Karpas-422 (cell line): ENCODE measurements around the gene UGT1A3. TPM values are rescaled to one million over a fixed set of nuclear protein-coding genes. Genes with fewer than 3 reads are reported as not detected.

Experiments
- DNase-seq: peaks from one replicate; pipeline ENCODE4 v3.0.0-alpha.2; 2015
- H2AFZ ChIP-seq: fragments of 200-600 bp; sonication (generic); 2 replicates; pipeline ENCODE4 v1.6.1; 2014; ENCODE audit warnings: antibody characterized with exemption, low read length, mixed read lengths
- H3K27ac ChIP-seq: fragments of 200-600 bp; sonication (generic); 2 replicates; pipeline ENCODE4 v1.5.1; 2014; ENCODE audit warnings: mild to moderate bottlenecking, low read length, moderate library complexity
- H3K27me3 ChIP-seq: fragments of 200-600 bp; sonication (generic); 2 replicates; pipeline ENCODE4 v1.6.1; 2014; ENCODE audit warnings: low read length, mixed read lengths
- H3K36me3 ChIP-seq: fragments of 200-600 bp; sonication (generic); 2 replicates; pipeline ENCODE4 v1.6.1; 2014; ENCODE audit warnings: low read length, mixed read lengths; ENCODE audit not compliant: insufficient read depth
- H3K4me1 ChIP-seq: fragments of 200-600 bp; sonication (generic); 2 replicates; pipeline ENCODE4 v1.6.1; 2014; ENCODE audit warnings: mild to moderate bottlenecking, low read length, mixed read lengths
- H3K4me2 ChIP-seq: fragments of 200-600 bp; sonication (generic); 2 replicates; pipeline ENCODE4 v1.6.1; 2014; ENCODE audit warnings: low read length, low read depth, mild to moderate bottlenecking; ENCODE audit not compliant: poor library complexity, severe bottlenecking
- H3K4me3 ChIP-seq: fragments of 200-600 bp; sonication (generic); 2 replicates; pipeline ENCODE4 v1.5.1; 2014; ENCODE audit warnings: mild to moderate bottlenecking, antibody characterized with exemption, low read length, mixed read lengths
- H3K79me2 ChIP-seq: fragments of 200-600 bp; sonication (generic); 2 replicates; pipeline ENCODE4 v1.6.1; 2014; ENCODE audit warnings: mild to moderate bottlenecking, low read length, mixed read lengths
- H3K9ac ChIP-seq: fragments of 200-600 bp; sonication (generic); 2 replicates; pipeline ENCODE4 v1.6.0; 2014; ENCODE audit warnings: low read length
- H3K9me2 ChIP-seq: fragments of 200-600 bp; sonication (generic), shearing (Covaris generic); replicated peaks from 2 replicates; pipeline ENCODE4 v1.6.0; 2014; ENCODE audit warnings: mild to moderate bottlenecking, low read length, moderate library complexity; ENCODE audit not compliant: insufficient read depth
- H3K9me3 ChIP-seq: fragments of 300-700, 200-600 bp; sonication (generic); 2 replicates; pipeline ENCODE4 v1.6.1; 2014; ENCODE audit warnings: low read length, mixed read lengths
- H4K20me1 ChIP-seq: fragments of 200-600 bp; sonication (generic); 2 replicates; pipeline ENCODE4 v1.6.1; 2014; ENCODE audit warnings: mild to moderate bottlenecking, antibody characterized with exemption, low read length, low read depth; ENCODE audit not compliant: insufficient read depth
- total RNA-seq: library from RNA; depleted of rRNA; stranded (reverse); fragments of >200 nt; shearing (Covaris generic); gene quantifications from 2 replicates; pipeline ENCODE4 v1.2.3, GENCODE V29; 2014; ENCODE audit warnings: low replicate concordance; rRNA removed

Gene UGT1A3
- total RNA-seq, 1 experiment from 2014 or later: not detected

DNA sequence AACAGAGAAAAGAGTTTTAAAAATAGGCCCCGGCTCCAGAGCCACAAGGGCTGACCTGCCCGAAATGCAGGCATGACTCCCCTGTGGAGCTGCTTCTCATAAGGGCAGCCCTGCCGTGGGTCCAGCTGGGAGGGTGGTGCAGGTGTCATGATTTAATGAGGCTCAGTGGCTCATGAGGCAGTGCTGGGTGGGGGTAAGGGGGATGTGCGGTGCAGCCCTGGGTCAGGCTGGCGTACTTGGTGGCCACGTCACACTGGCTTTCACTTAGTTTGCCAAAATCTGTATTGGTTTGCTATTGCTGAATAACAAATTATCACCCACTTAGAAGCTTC, 91.9 kb downstream of the UGT1A3 start:
- Histone ChIP-seq H3K9me2 (no peaks in the 10 kb centered on the region), H3K9ac (no peak overlapping the region), H3K79me2 (no peaks in the 10 kb centered on the region), H3K4me1 (peaks cover 60% of the 10 kb centered on the region), H3K4me3 (no peak overlapping the region), H2AFZ (no peak overlapping the region), H3K36me3 (no peaks in the 10 kb centered on the region), H3K4me2 (no peak overlapping the region), H3K27ac (no peak overlapping the region), H4K20me1 (no peaks in the 10 kb centered on the region), H3K9me3 (no peaks in the 10 kb centered on the region), H3K27me3 (no peaks in the 10 kb centered on the region)
- no peak for DNase-seq

DNA sequence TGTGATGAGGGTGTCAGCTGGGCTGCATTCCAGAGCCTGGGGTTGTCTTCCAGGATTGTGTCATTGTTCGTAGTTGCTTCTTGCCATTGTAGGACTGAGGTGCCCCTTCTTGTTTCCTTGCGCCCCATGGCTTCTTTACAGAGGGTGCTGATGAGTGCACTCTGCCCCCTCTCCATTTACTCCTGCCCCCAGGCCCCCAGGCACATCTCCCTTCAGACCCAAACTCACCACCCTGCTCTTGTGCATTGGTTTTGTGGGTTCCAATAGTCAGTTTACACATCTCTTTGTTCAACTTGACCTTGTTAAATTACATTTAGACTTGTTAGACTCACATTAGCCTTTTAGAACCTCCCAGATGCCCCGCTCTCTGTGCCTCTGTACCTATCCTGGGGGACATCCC, 92.4 kb downstream of the UGT1A3 start:
- no peaks in the 10 kb centered on the region for H3K9me2 ChIP-seq
- no peak overlapping the region for H3K4me3 ChIP-seq
- no peaks in the 10 kb centered on the region for H3K9me3 ChIP-seq
- no peak overlapping the region for H3K9ac ChIP-seq
- no peak overlapping the region for H3K27ac ChIP-seq
- no peaks in the 10 kb centered on the region for H4K20me1 ChIP-seq
- H3K27me3 ChIP-seq: no peaks in the 10 kb centered on the region
- no peaks in the 10 kb centered on the region for H3K79me2 ChIP-seq
- no peak overlapping the region for H3K4me2 ChIP-seq
- peaks cover 57% of the 10 kb centered on the region for H3K4me1 ChIP-seq
- H3K36me3 ChIP-seq: no peaks in the 10 kb centered on the region
- DNase-seq: no peak
- H2AFZ ChIP-seq: no peak overlapping the region

DNA sequence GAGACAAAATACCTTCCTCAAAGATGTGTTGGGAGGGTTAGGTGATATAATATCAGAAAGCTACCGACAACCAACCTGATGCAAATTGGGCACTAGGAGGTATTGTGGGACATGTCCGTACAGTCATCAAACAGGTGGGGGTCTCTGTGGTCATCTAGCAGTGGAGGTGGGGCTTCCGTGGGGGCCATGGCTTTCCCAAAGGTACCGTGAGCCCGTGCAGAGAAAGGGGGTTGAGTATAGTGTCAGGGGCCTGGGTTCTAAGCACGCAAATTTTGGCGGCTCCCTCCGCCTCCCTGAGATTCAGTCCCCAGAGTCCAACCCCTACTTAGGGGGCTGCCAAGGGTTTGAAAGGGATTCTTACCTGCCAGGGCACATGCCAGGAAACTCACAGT, 92.9 kb downstream of the UGT1A3 start:
- Histone ChIP-seq H2AFZ (no peak overlapping the region), H3K36me3 (no peaks in the 10 kb centered on the region), H3K9me2 (no peaks in the 10 kb centered on the region), H3K27ac (no peak overlapping the region), H3K4me2 (no peak overlapping the region), H3K9me3 (no peaks in the 10 kb centered on the region), H3K27me3 (no peaks in the 10 kb centered on the region), H3K4me3 (no peak overlapping the region), H4K20me1 (no peaks in the 10 kb centered on the region), H3K79me2 (no peaks in the 10 kb centered on the region), H3K9ac (no peak overlapping the region), H3K4me1 (peaks cover 61% of the 10 kb centered on the region)
- DNase-seq: no peak

DNA sequence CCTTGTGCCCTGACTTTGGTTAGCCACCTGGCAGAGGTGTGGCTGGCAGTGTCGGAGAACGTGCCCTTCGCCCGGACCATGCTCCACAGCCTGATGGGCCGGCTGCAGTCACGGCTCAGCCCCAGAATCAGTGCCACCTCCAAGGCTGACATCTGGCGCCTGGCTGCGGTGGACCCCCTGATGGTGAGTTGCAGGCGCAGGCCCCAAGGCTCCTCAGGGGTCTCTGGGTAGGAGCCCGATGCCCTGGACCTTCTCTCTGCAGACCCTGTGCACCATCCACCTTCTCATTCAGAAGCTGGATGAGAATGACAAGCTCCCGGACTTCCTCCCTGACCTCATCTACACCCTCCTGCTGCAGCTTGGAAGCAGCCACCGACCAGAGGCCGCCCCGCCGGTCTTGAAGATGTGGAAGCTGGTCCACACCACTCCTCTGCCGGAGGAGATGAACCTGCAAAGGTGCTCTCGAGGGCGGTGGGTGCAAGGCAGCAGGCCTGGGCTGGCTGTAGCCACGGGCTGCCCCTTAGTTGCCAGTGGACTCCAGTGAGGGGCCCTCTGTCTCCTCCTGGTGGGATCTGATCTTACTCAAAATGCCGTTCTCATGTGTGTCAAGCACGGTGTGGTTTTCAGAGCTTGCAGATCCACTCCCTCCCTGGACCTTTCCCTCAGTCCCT, 93.4 kb downstream of the UGT1A3 start:
- H3K4me3 ChIP-seq: no peak overlapping the region
- peaks cover 63% of the 10 kb centered on the region for H3K4me1 ChIP-seq
- no peak overlapping the region for H3K4me2 ChIP-seq
- no peak overlapping the region for H2AFZ ChIP-seq
- no peaks in the 10 kb centered on the region for H3K36me3 ChIP-seq
- no peak overlapping the region for H3K27ac ChIP-seq
- H3K79me2 ChIP-seq: no peaks in the 10 kb centered on the region
- no peak for DNase-seq
- H3K9me2 ChIP-seq: no peaks in the 10 kb centered on the region
- H4K20me1 ChIP-seq: no peaks in the 10 kb centered on the region
- H3K9ac ChIP-seq: 0 out of 2 replicates have a peak overlapping the region, but pooled peaks have one; percentile 35
- H3K27me3 ChIP-seq: no peaks in the 10 kb centered on the region
- no peaks in the 10 kb centered on the region for H3K9me3 ChIP-seq

Other genes starting within 250 kb of the UGT1A3 start
- 7.9 and 9.5 TPM in 2 replicates for gene USP40, start 162.3 kb upstream of the UGT1A3 start, total RNA-seq
- 0.18 TPM in 1 of 2 replicates, not detected in the other for gene UGT1A8, start 111.4 kb upstream of the UGT1A3 start, total RNA-seq
- gene UGT1A10, start 92.6 kb upstream of the UGT1A3 start, total RNA-seq: 0.11 and 0.14 TPM in 2 replicates
- gene UGT1A9, start 57.1 kb upstream of the UGT1A3 start, total RNA-seq: not detected in 2 replicates
- 0.18 TPM in 1 of 2 replicates, not detected in the other for gene UGT1A7, start 47.1 kb upstream of the UGT1A3 start, total RNA-seq
- not detected in 2 replicates for gene UGT1A6, start 36.2 kb upstream of the UGT1A3 start, total RNA-seq
- not detected in 2 replicates for gene UGT1A5, start 16.1 kb upstream of the UGT1A3 start, total RNA-seq
- gene UGT1A4, start 10.3 kb upstream of the UGT1A3 start, total RNA-seq: not detected in 2 replicates
- gene UGT1A1, start 31.2 kb downstream of the UGT1A3 start, total RNA-seq: not detected in 2 replicates
- gene MROH2A, start 49.3 kb downstream of the UGT1A3 start, total RNA-seq: 1.9 and 2.6 TPM in 2 replicates
- gene HJURP, start 125.5 kb downstream of the UGT1A3 start, total RNA-seq: 16.5 and 29.0 TPM in 2 replicates
- gene TRPM8, start 188.3 kb downstream of the UGT1A3 start, total RNA-seq: not detected in 2 replicates